ENCODE measurements around the gene TMED6.

DNA sequence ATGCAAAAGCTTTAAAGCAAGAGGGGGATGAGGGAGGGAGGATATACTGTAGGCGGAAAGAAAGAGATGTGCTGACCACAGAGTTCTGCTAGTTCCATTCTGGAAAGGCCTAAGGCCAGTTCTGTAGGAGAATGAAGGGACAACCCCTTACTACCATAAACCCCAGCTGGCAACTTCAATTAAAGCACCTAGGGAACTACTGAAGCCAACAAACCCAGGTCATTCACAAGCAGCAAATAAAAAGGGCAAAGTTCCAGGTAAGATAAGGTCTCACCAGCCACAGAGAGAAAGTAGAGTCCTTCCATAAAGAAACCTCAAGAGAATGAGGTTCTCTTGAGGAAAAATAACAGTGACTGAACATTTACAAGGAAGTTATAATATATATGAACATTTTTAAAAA, 21.4 kb upstream of the TMED6 start:
- TF ChIP-seq, protein P1, sequence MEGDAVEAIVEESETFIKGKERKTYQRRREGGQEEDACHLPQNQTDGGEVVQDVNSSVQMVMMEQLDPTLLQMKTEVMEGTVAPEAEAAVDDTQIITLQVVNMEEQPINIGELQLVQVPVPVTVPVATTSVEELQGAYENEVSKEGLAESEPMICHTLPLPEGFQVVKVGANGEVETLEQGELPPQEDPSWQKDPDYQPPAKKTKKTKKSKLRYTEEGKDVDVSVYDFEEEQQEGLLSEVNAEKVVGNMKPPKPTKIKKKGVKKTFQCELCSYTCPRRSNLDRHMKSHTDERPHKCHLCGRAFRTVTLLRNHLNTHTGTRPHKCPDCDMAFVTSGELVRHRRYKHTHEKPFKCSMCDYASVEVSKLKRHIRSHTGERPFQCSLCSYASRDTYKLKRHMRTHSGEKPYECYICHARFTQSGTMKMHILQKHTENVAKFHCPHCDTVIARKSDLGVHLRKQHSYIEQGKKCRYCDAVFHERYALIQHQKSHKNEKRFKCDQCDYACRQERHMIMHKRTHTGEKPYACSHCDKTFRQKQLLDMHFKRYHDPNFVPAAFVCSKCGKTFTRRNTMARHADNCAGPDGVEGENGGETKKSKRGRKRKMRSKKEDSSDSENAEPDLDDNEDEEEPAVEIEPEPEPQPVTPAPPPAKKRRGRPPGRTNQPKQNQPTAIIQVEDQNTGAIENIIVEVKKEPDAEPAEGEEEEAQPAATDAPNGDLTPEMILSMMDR (conservative IDR thresholded peaks at IDR 0.05 in 1 of 2, IDR thresholded peaks at IDR 0.05 in 1 of 2; ENCODE audit: low read depth in 1 of 2, low read length in 2 of 2) = no peak
- TF ChIP-seq EZH2 (IDR thresholded peaks at IDR 0.05; ENCODE audit: low read length, missing control alignments) = no peak

All from fibroblast of lung (primary cell).